C4-2B (cell line): ENCODE data around the gene SHC2.

ENCODE experiments used
- CTCF ChIP-seq: fragments of 450-650 bp; conservative IDR thresholded peaks from 2 replicates; pipeline ENCODE4 v1.5.1; 2017; ENCODE audit warnings: mild to moderate bottlenecking
- ZFX ChIP-seq: fragments of 450-650 bp; IDR thresholded peaks from 2 replicates; pipeline ENCODE4 v1.6.1; 2017

- TF ChIP-seq CTCF, result no peak
- no peak for TF ChIP-seq ZFX
Measured at GRCh38 chr19:498511-498891, 37.7 kb upstream of the SHC2 start.
